ENCODE data around the gene CAPZB.

The CAPZB gene

DNA sequence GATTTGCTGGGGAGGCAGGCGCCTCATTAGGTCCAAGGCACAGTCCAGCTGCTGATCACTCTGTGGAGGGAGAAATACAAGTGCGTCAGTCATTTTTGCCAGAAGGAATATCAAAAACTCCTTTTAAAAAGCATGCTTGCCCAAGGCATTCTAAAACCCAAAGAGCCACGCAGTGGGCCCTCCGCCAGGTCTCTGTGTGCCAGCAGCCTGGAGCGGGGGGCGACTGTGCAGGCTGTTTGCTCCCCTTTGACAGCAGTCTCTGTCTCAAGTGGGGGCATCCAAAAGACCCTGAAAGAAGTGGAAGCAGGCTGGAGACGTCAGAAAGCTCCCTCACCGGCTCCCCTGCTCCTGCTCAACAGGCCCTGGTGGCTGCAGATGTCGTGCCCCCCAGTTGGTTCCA is 65.6 kb downstream of the CAPZB start:
- H3K27me3 ChIP-seq (ENCODE audit: control insufficient read depth, insufficient read depth, low read length, poor library complexity, severe bottlenecking), result no peaks in the 10 kb centered on the region
- WGBS, 2 experiments, result 93 to 96% methylated on average over 9 of the region's 9 CpGs
- no peaks in the 10 kb centered on the region for H3K36me3 ChIP-seq (ENCODE audit: control insufficient read depth, insufficient read depth, low read length)
- no peak overlapping the region for H3K27ac ChIP-seq (ENCODE audit: insufficient read depth, low read depth, low read length, poor library complexity, severe bottlenecking)
- H3K9me3 ChIP-seq (ENCODE audit: control insufficient read depth, low read length), result no peaks in the 10 kb centered on the region
- H3K4me3 ChIP-seq (ENCODE audit: insufficient read depth, low read depth, low read length), result no peak overlapping the region
- peaks cover 6% of the 10 kb centered on the region for H3K4me1 ChIP-seq (ENCODE audit: control insufficient read depth, insufficient read depth, low read length)

DNA sequence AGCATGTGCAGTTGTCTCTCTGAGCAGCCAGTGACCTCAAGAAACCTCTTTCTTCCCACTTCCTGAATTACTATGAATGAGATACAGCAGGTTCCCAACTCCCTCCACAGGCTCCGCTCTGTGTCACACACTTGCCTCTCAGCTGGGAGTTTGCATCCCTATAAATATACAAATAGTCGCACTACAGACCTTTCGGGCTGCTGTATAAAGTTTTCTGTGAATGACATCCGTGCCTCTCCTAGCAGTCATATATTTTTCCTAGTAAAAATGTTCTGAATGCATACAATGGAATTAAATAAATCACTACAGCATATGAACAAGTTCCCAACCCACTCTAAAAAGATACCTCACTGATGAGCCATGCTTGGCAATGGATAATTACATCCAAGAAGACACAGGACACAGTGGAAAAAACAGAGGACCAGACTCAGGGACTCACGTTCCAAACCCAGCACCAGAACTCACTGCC is 66.8 kb downstream of the CAPZB start:
- Histone ChIP-seq H3K9me3 (ENCODE audit: control insufficient read depth, low read length) (no peaks in the 10 kb centered on the region), H3K27me3 (ENCODE audit: control insufficient read depth, insufficient read depth, low read length, poor library complexity, severe bottlenecking) (no peaks in the 10 kb centered on the region), H3K4me1 (ENCODE audit: control insufficient read depth, insufficient read depth, low read length) (peaks cover 16% of the 10 kb centered on the region), H3K36me3 (ENCODE audit: control insufficient read depth, insufficient read depth, low read length) (no peaks in the 10 kb centered on the region), H3K4me3 (ENCODE audit: insufficient read depth, low read depth, low read length) (no peak overlapping the region), H3K27ac (ENCODE audit: insufficient read depth, low read depth, low read length, poor library complexity, severe bottlenecking) (no peak overlapping the region)
- WGBS, 2 experiments, result 94 to 96% methylated on average over 4 to 5 of the region's 5 CpGs

DNA sequence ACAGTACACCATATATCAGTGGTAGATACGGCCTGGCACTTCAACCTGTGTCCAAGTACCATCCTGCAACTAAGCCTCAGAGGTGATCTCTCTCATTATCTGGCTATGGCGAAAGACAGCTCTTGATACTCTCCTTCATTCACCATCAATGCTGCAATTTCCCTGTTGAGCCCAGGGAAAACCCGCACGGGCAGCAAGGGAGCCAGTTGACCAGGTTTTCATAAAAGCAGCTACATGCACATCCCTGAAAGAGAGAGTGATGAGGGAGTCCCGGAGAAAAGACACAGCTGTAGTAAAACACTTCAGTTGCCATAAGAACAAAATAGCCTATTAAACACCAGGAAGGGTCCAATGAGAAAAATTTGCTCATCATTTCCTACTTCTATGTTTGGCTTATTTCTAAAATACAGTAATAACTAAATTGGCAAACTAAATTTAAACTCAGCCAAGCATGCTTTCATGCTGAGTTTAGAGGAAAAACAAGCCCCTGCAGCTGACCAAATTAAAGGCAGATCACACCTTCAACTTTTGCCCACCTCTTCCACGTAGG is 68.3 kb downstream of the CAPZB start:
- Histone ChIP-seq H3K27me3 (ENCODE audit: control insufficient read depth, insufficient read depth, low read length, poor library complexity, severe bottlenecking) (no peaks in the 10 kb centered on the region), H3K4me3 (ENCODE audit: insufficient read depth, low read depth, low read length) (no peak overlapping the region), H3K9me3 (ENCODE audit: control insufficient read depth, low read length) (no peaks in the 10 kb centered on the region), H3K27ac (ENCODE audit: insufficient read depth, low read depth, low read length, poor library complexity, severe bottlenecking) (no peak overlapping the region), H3K4me1 (ENCODE audit: control insufficient read depth, insufficient read depth, low read length) (peaks cover 16% of the 10 kb centered on the region), H3K36me3 (ENCODE audit: control insufficient read depth, insufficient read depth, low read length) (no peaks in the 10 kb centered on the region)
- WGBS, 2 experiments, result 96 to 98% methylated on average over 6 of the region's 6 CpGs

DNA sequence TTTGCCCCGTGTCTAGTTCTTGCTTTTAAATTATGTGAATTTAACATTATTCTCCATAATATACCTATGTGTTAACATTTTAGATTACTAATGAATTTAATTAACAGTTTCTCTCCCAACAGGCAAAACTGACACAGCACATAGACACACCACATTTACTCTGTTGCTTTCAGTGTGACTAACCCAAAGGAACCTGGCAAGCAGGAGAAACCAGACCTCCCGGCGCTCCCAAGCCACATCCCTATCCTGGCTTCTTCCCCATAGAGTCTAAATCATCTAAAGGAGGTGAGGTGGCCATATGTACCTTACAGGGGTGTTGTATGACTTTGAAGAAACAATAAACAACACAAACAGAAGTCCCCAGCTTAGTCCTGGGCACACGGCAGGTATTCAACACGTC is 69.2 kb downstream of the CAPZB start:
- 96 to 99% methylated on average over 4 to 5 of the region's 5 CpGs for WGBS, 2 experiments
- Histone ChIP-seq H3K27ac (ENCODE audit: insufficient read depth, low read depth, low read length, poor library complexity, severe bottlenecking) (no peak overlapping the region), H3K9me3 (ENCODE audit: control insufficient read depth, low read length) (no peaks in the 10 kb centered on the region), H3K27me3 (ENCODE audit: control insufficient read depth, insufficient read depth, low read length, poor library complexity, severe bottlenecking) (no peaks in the 10 kb centered on the region), H3K4me1 (ENCODE audit: control insufficient read depth, insufficient read depth, low read length) (peaks cover 16% of the 10 kb centered on the region), H3K36me3 (ENCODE audit: control insufficient read depth, insufficient read depth, low read length) (no peaks in the 10 kb centered on the region), H3K4me3 (ENCODE audit: insufficient read depth, low read depth, low read length) (no peak overlapping the region)

DNA sequence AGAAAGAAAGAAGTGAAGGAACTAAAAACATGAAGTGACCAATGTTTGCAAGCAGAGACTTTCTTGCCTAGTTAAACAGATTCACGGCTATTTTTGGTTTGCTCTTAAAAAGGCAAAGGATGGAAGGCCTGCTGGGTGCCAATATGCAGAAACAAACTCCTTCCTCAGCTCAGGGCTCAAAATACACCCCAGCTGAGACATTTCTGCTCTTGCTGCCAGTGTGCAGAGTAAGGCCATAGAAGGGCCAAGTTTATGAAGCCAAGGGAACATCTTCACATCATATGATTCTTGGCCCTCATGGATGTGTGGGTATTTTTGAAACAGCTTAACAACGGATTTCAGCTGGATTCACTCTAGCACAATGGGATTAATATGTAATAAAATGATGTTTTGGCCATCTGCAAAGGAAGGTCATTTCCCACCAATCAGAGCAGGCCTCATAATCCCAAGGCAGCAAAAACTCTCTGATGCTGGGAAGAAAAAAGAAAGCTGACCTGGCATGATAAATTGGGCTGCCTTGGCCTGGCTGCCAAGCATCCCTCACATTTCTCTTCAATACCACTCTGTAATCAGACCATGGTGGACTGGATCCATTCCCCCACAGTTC is 70.7 kb downstream of the CAPZB start:
- H3K9me3 ChIP-seq (ENCODE audit: control insufficient read depth, low read length), result no peaks in the 10 kb centered on the region
- no peaks in the 10 kb centered on the region for H3K36me3 ChIP-seq (ENCODE audit: control insufficient read depth, insufficient read depth, low read length)
- H3K27me3 ChIP-seq (ENCODE audit: control insufficient read depth, insufficient read depth, low read length, poor library complexity, severe bottlenecking), result no peaks in the 10 kb centered on the region
- H3K4me3 ChIP-seq (ENCODE audit: insufficient read depth, low read depth, low read length), result no peak overlapping the region
- peaks cover 16% of the 10 kb centered on the region for H3K4me1 ChIP-seq (ENCODE audit: control insufficient read depth, insufficient read depth, low read length)
- H3K27ac ChIP-seq (ENCODE audit: insufficient read depth, low read depth, low read length, poor library complexity, severe bottlenecking), result no peak overlapping the region
- 92 to 96% methylated on average over 2 of the region's 2 CpGs for WGBS, 2 experiments

DNA sequence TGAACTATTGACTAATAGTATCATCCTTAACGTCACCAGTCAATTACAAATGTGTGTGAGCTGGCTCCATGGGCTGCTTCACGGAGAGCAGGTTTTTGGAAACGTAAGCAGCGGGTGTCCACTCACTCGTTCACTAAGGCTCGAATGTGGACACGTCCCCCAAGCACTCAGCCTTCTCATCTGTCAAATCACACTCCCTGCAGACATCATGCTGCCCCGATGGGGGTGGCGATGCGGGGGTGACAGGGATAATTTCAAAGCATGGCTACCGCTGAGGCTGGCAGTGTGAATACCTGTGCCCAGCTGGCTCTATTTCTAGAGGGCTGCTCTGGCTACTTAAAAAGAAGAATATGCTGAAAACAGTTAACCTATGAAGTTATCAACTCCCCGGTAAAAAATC is 71.3 kb downstream of the CAPZB start:
- H3K9me3 ChIP-seq (ENCODE audit: control insufficient read depth, low read length), result no peaks in the 10 kb centered on the region
- H3K36me3 ChIP-seq (ENCODE audit: control insufficient read depth, insufficient read depth, low read length), result no peaks in the 10 kb centered on the region
- WGBS, 2 experiments, result 92 to 94% methylated on average over 12 of the region's 12 CpGs
- H3K27ac ChIP-seq (ENCODE audit: insufficient read depth, low read depth, low read length, poor library complexity, severe bottlenecking), result no peak overlapping the region
- no peak overlapping the region for H3K4me3 ChIP-seq (ENCODE audit: insufficient read depth, low read depth, low read length)
- H3K4me1 ChIP-seq (ENCODE audit: control insufficient read depth, insufficient read depth, low read length), result peaks cover 16% of the 10 kb centered on the region
- H3K27me3 ChIP-seq (ENCODE audit: control insufficient read depth, insufficient read depth, low read length, poor library complexity, severe bottlenecking), result no peaks in the 10 kb centered on the region

DNA sequence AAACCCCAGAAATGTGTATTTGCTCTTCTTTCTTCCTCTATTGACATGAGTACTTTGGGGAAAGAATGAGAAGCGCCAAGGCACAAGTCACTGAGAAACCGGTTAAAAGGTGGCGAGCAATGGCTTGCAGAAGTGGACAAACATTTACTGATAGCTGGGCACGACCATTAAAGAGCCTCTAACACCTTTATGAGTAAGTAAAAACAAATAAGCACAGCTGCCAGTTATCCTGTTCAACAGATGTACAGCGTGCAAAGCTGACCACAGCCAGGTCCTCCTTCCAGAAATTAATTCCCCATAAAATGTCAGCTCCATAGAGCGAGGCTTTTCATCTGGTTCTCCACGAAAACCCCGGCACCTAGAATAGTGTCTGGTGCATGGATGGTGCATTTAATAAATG is 72.7 kb downstream of the CAPZB start:
- H3K4me1 ChIP-seq (ENCODE audit: control insufficient read depth, insufficient read depth, low read length), result peaks cover 25% of the 10 kb centered on the region
- 95 to 98% methylated on average over 8 of the region's 8 CpGs for WGBS, 2 experiments
- no peak overlapping the region for H3K27ac ChIP-seq (ENCODE audit: insufficient read depth, low read depth, low read length, poor library complexity, severe bottlenecking)
- H3K4me3 ChIP-seq (ENCODE audit: insufficient read depth, low read depth, low read length), result no peak overlapping the region
- H3K36me3 ChIP-seq (ENCODE audit: control insufficient read depth, insufficient read depth, low read length), result no peaks in the 10 kb centered on the region
- H3K27me3 ChIP-seq (ENCODE audit: control insufficient read depth, insufficient read depth, low read length, poor library complexity, severe bottlenecking), result no peaks in the 10 kb centered on the region
- no peaks in the 10 kb centered on the region for H3K9me3 ChIP-seq (ENCODE audit: control insufficient read depth, low read length)

DNA sequence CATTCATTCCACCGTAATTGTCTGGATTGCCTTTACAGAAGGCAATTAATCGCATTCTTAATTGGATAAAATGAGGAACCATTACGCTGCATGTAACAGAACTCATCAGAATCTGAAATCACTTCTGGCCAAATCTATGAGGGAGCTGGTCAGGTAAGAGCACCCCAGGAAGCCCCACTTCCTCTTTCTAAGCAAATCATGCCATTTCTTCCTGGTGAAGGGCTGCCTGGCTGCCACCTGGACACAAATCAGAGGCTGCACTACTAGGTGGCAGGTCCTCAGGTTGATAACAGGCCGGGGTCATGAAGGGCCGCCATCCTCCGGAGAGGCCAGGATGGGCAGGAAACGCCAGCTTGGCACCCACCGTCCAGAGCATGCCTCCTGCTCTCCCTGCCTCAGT is 73.7 kb downstream of the CAPZB start:
- Histone ChIP-seq H3K9me3 (ENCODE audit: control insufficient read depth, low read length) (no peaks in the 10 kb centered on the region), H3K36me3 (ENCODE audit: control insufficient read depth, insufficient read depth, low read length) (no peaks in the 10 kb centered on the region), H3K27me3 (ENCODE audit: control insufficient read depth, insufficient read depth, low read length, poor library complexity, severe bottlenecking) (no peaks in the 10 kb centered on the region), H3K27ac (ENCODE audit: insufficient read depth, low read depth, low read length, poor library complexity, severe bottlenecking) (no peak overlapping the region), H3K4me3 (ENCODE audit: insufficient read depth, low read depth, low read length) (no peak overlapping the region), H3K4me1 (ENCODE audit: control insufficient read depth, insufficient read depth, low read length) (peaks cover 33% of the 10 kb centered on the region)
- WGBS, 2 experiments, result 89 to 91% methylated on average over 8 of the region's 8 CpGs

DNA sequence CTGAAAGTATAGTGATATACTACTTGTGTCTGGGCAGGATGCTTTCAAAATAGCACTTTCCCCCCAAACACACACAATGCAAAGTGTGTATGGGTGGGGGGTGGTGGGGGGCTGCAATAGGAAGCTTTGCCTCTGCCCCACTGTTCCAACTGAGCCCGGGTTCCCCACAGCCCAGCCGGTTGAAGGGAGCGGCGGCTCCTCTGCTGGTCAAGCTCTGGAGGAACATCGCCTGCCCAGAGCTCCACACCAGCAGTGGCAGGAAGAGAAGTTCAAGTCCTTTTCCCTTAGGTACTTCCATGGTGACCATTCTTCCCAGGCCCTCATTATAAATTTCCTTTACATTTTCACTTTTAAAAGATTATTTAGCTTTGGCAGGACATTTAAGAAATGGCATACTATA is 74.9 kb downstream of the CAPZB start:
- no peaks in the 10 kb centered on the region for H3K9me3 ChIP-seq (ENCODE audit: control insufficient read depth, low read length)
- H3K4me1 ChIP-seq (ENCODE audit: control insufficient read depth, insufficient read depth, low read length), result peaks cover 40% of the 10 kb centered on the region
- H3K4me3 ChIP-seq (ENCODE audit: insufficient read depth, low read depth, low read length), result no peak overlapping the region
- no peaks in the 10 kb centered on the region for H3K36me3 ChIP-seq (ENCODE audit: control insufficient read depth, insufficient read depth, low read length)
- no peak overlapping the region for H3K27ac ChIP-seq (ENCODE audit: insufficient read depth, low read depth, low read length, poor library complexity, severe bottlenecking)
- H3K27me3 ChIP-seq (ENCODE audit: control insufficient read depth, insufficient read depth, low read length, poor library complexity, severe bottlenecking), result no peaks in the 10 kb centered on the region
- 82 to 92% methylated on average over 5 of the region's 5 CpGs for WGBS, 2 experiments

DNA sequence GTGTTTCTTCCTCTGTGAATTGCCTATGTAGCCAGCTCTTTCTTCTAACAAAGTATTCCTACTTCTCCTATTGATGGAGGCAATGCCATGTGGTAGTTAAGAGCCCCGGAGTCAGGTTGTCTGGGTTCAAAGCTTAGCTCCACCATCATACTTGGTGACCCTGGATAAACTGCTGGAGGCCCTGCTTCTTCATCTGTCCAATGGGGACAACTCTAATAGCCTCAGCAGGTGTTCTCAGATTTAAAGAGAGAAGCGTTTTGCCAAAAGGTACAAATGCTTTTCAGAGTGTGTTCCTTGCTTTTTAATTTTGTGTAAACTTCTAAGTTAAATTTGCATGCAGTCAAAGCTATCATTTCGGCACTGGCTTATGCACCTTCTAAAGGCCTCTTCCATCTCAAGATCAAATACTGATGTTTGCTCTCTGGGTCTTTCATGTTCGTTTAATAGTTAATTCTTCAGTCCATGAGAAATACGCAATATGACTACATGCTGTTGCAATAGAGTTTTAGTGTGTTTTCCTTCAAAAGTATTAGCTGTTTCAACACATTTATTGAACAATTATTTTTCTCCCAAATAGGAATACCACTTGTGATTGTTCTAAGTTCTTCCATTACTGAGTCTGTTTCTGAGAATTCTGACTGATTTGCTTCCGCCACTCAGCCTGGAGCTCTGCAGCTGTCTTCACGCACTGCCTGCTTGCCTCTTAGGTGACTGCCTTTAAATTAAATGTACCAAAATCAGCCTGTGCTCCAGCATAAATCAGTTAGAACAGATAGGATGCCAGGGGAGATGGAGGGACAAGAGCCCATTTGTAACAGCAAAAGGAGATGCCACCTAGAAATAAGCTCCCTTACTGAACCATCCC is 75.6 kb downstream of the CAPZB start:
- Histone ChIP-seq H3K27me3 (ENCODE audit: control insufficient read depth, insufficient read depth, low read length, poor library complexity, severe bottlenecking) (no peaks in the 10 kb centered on the region), H3K4me3 (ENCODE audit: insufficient read depth, low read depth, low read length) (no peak overlapping the region), H3K9me3 (ENCODE audit: control insufficient read depth, low read length) (no peaks in the 10 kb centered on the region), H3K36me3 (ENCODE audit: control insufficient read depth, insufficient read depth, low read length) (no peaks in the 10 kb centered on the region), H3K4me1 (ENCODE audit: control insufficient read depth, insufficient read depth, low read length) (peaks cover 40% of the 10 kb centered on the region), H3K27ac (ENCODE audit: insufficient read depth, low read depth, low read length, poor library complexity, severe bottlenecking) (no peak overlapping the region)
- 94 to 95% methylated on average over 7 of the region's 7 CpGs for WGBS, 2 experiments

Data from ectodermal cell (in vitro differentiated cells).